K562 (cell line): ENCODE data around the gene DTL. TPM values are rescaled to one million over a fixed set of nuclear protein-coding genes. Genes with fewer than 3 reads are reported as not detected.

Source experiments
- CEBPB ChIP-seq: fragments of 450-650 bp; IDR thresholded peaks from 2 replicates; pipeline ENCODE4 v1.6.1; 2016; ENCODE audit warnings: missing genetic modification characterization, missing compliant biosample characterization
- CHAMP1 ChIP-seq: fragments of 450-650 bp; IDR thresholded peaks from 2 replicates; pipeline ENCODE4 v1.6.1; 2016; ENCODE audit warnings: mild to moderate bottlenecking
- ETV5 ChIP-seq: sonication (generic); formaldehyde crosslinking; IDR thresholded peaks from 2 replicates; pipeline ENCODE4 v1.4.0; 2020; ENCODE audit warnings: low read depth, mild to moderate bottlenecking, missing genetic modification reagents
- EZH2 ChIP-seq: IDR thresholded peaks from 2 replicates; pipeline ENCODE4 v1.6.1; 2012; ENCODE audit warnings: low read depth, mild to moderate bottlenecking, inconsistent platforms, low read length, borderline replicate concordance
- HDAC2 ChIP-seq: fragments of 450-650 bp; IDR thresholded peaks from 2 replicates; pipeline ENCODE4 v1.6.1; 2016; ENCODE audit warnings: mild to moderate bottlenecking
- HINFP ChIP-seq: fragments of 450-650 bp; conservative IDR thresholded peaks from 2 replicates; pipeline ENCODE4 v1.6.1; 2016; ENCODE audit warnings: missing genetic modification characterization, low read depth, mild to moderate bottlenecking, control low read depth, missing compliant biosample characterization
- HLTF ChIP-seq: fragments of 450-650 bp; IDR thresholded peaks from 2 replicates; pipeline ENCODE4 v1.6.1; 2016
- HMG20A ChIP-seq: fragments of 450-650 bp; formaldehyde crosslinking; conservative IDR thresholded peaks from 2 replicates; pipeline ENCODE4 v1.4.0; 2020; ENCODE audit warnings: mild to moderate bottlenecking, mixed read lengths
- HNRNPUL1 ChIP-seq: fragments of 200-400 bp; formaldehyde crosslinking; IDR thresholded peaks from 2 replicates; pipeline ENCODE4 v1.6.1; 2017; ENCODE audit warnings: low read length
- KAT2B ChIP-seq: IDR thresholded peaks from one replicate; pipeline ENCODE4 v1.6.1; 2012; ENCODE audit warnings: low read depth, mild to moderate bottlenecking, control low read depth, inconsistent platforms, low read length, moderate library complexity
- KHSRP ChIP-seq: fragments of 450-650 bp; IDR thresholded peaks from 2 replicates; pipeline ENCODE4 v1.6.1; 2017
- NFRKB ChIP-seq: fragments of 450-650 bp; IDR thresholded peaks from 2 replicates; pipeline ENCODE4 v1.6.1; 2016; ENCODE audit warnings: low read depth
- NR4A1 ChIP-seq, 2 experiments: fragments of 250-450 bp in 1 of 2; fragments of 450-650 bp in 1 of 2; sonication (Bioruptor Pico) in 1 of 2; IDR thresholded peaks; 2 replicates each; pipeline versions ENCODE4 v1.4.0 to v1.6.1; 2016 to 2020; ENCODE audit warnings: mild to moderate bottlenecking in 2 of 2, missing compliant biosample characterization in 1 of 2, missing genetic modification characterization in 1 of 2, moderate library complexity in 1 of 2
- PRDM10 ChIP-seq: fragments of 450-650 bp; IDR thresholded peaks from 2 replicates; pipeline ENCODE4 v1.6.1; 2018; ENCODE audit not compliant: partially characterized antibody
- RBM34 ChIP-seq: fragments of 200-400 bp; formaldehyde crosslinking; IDR thresholded peaks from 2 replicates; pipeline ENCODE4 v1.6.1; 2018; ENCODE audit warnings: low read length, borderline replicate concordance; ENCODE audit not compliant: insufficient read depth
- RBM39 ChIP-seq: fragments of 200-400 bp; formaldehyde crosslinking; optimal IDR thresholded peaks from 2 replicates; pipeline ENCODE3; 2018; ENCODE audit warnings: low read depth, low read length
- SLC30A9 ChIP-seq: fragments of 250-450 bp; sonication (Bioruptor Pico); IDR thresholded peaks from 2 replicates; pipeline ENCODE4 v1.8.0; 2022; ENCODE audit warnings: mild to moderate bottlenecking, moderate library complexity
- U2AF2 ChIP-seq: fragments of 200-400 bp; formaldehyde crosslinking; optimal IDR thresholded peaks from 2 replicates; pipeline ENCODE3; 2017; ENCODE audit warnings: low read depth, mild to moderate bottlenecking, low read length
- ZFPM2 ChIP-seq: fragments of 250-450 bp; sonication (Bioruptor Pico); IDR thresholded peaks from 2 replicates; pipeline ENCODE4 v1.5.1; 2022; ENCODE audit warnings: mild to moderate bottlenecking
- ZNF224 ChIP-seq: sonication (generic); formaldehyde crosslinking; IDR thresholded peaks from 2 replicates; pipeline ENCODE4 v1.8.0; 2022; ENCODE audit warnings: mild to moderate bottlenecking, missing genetic modification reagents
- ZNF79 ChIP-seq: fragments of 250-450 bp; sonication (Bioruptor Pico); IDR thresholded peaks from 2 replicates; pipeline ENCODE4 v1.4.0; 2020; ENCODE audit warnings: low read depth, mild to moderate bottlenecking, moderate library complexity
- polyA plus RNA-seq, 8 experiments: library from polyadenylated mRNA; depleted of rRNA in 4 of 8; stranded (reverse) in 5 of 8; unstranded in 3 of 8; fragments of >200 nt; fragmentation: Nextera tagmentation in 2 of 8; fragmentation: Illumina TruSeq in 1 of 8; extraction: Ambion mirVana in 2 of 8; extraction: Trizol in 1 of 8; gene quantifications; 2 replicates each; pipeline versions ENCODE4 v1.2.1 to v1.2.3, GENCODE V29; 2011 to 2014; ENCODE audit warnings: inconsistent platforms in 1 of 8, missing spikeins in 1 of 8
- total RNA-seq, 7 experiments: library from RNA; depleted of rRNA in 6 of 7; stranded (reverse); fragments of >200 nt in 6 of 7; fragmentation: Illumina TruSeq in 2 of 7; extraction: Trizol in 2 of 7; gene quantifications; 2 replicates each; pipeline versions ENCODE4 v1.2.1 to v1.2.3, GENCODE V29; 2011 to 2021; ENCODE audit warnings: low replicate concordance in 1 of 7

The DTL gene
- total and polyA plus RNA-seq, 9 of the 15 experiments (the other 6 are each of a cell fraction or from before 2014, with no cell fraction given) = 38.3 to 81.0 (median 63.2) TPM

- TF ChIP-seq RBM39 (no peak), CEBPB (tag) (peak; percentile 53), NR4A1 (CRISPR knock-in tag; IDR thresholded peaks at IDR 0.05) (no peak), NR4A1 (tag; IDR thresholded peaks at IDR 0.05) (no peak), KHSRP (no peak), ETV5 (CRISPR knock-in tag) (no peak), ZFPM2 (CRISPR knock-in tag) (peak; percentile 26; the same call in 1 of the 2 replicates), U2AF2 (no peak), EZH2 (no peak), PRDM10 (peak; percentile 74), KAT2B (no peak), ZNF224 (CRISPR knock-in tag) (no peak), ZNF79 (CRISPR knock-in tag) (no peak), RBM34 (no peak), HLTF (no peak), HDAC2 (no peak), HNRNPUL1 (no peak), HINFP (tag) (no peak), CHAMP1 (no peak), HMG20A (CRISPR knock-in tag) (no peak), NFRKB (no peak), SLC30A9 (CRISPR knock-in tag) (no peak)
Measured at GRCh38 chr1:212013672-212014071, 21.9 kb upstream of the DTL start (continued).
